IMR-90 (cell line): Measurements from ENCODE around the gene ANKRD33B.

Source experiments
- CEBPB ChIP-seq: IDR thresholded peaks from 2 replicates; pipeline ENCODE4 v1.6.1; 2012; ENCODE audit warnings: low read depth, low read length, improper control_type of control experiment
- CTCF ChIP-seq: conservative IDR thresholded peaks from 2 replicates; pipeline ENCODE4 v1.5.1; 2012; ENCODE audit warnings: mild to moderate bottlenecking, low read depth, low read length, improper control_type of control experiment
- MAFK ChIP-seq: IDR thresholded peaks from 2 replicates; pipeline ENCODE4 v1.6.1; 2012; ENCODE audit warnings: low read depth, low read length, improper control_type of control experiment
- MAZ ChIP-seq: IDR thresholded peaks from 2 replicates; pipeline ENCODE4 v1.6.1; 2012; ENCODE audit warnings: low read depth, mild to moderate bottlenecking, low read length, improper control_type of control experiment, moderate library complexity, borderline replicate concordance
- POLR2A ChIP-seq: IDR thresholded peaks from 2 replicates; pipeline ENCODE4 v1.6.1; 2012; ENCODE audit warnings: mild to moderate bottlenecking, low read depth, low read length
- RFX5 ChIP-seq: IDR thresholded peaks from 2 replicates; pipeline ENCODE4 v1.8.0; 2012; ENCODE audit warnings: low read depth, mild to moderate bottlenecking, low read length, moderate library complexity
- SMC3 ChIP-seq: fragments of 150-350 bp; IDR thresholded peaks from 2 replicates; pipeline ENCODE4 v1.6.1; 2016; ENCODE audit warnings: low read depth, mild to moderate bottlenecking, antibody characterized with exemption, low read length, moderate library complexity

GRCh38 chr5:10622810-10623209, 58.9 kb downstream of the ANKRD33B start:
- TF ChIP-seq CTCF (no peak), POLR2A (no peak), CEBPB (no peak), SMC3 (no peak), MAZ (no peak), RFX5 (no peak), MAFK (no peak)
